CD4-positive, alpha-beta T cell treated with Interleukin-6 for 4 hours (primary cell): ENCODE measurements around the gene STUB1.
A peak's percentile ranks its signal among the peaks of the same experiment; 100 is the strongest.

Experiments used
- DNase-seq: peaks from one replicate; pipeline ENCODE4 v3.0.0-alpha.2; 2020; ENCODE audit warnings: mixed read lengths

STUB1 gene

GRCh38 chr16:698911-699671 lies 18.9 kb downstream of the STUB1 start:
- DNase-seq: no peak

- DNase-seq: peak; percentile 56
Measured at GRCh38 chr16:700684-701584, 20.7 kb downstream of the STUB1 start.

- no peak for DNase-seq
Measured at GRCh38 chr16:702341-702740, 22.1 kb downstream of the STUB1 start.

GRCh38 chr16:703406-703805 lies 23.2 kb downstream of the STUB1 start:
- no peak for DNase-seq

GRCh38 chr16:704047-704446 lies 23.8 kb downstream of the STUB1 start:
- DNase-seq: no peak

- no peak for DNase-seq
Measured at GRCh38 chr16:704552-705380, 24.6 kb downstream of the STUB1 start.

GRCh38 chr16:705431-706188 lies 25.4 kb downstream of the STUB1 start, which contains the start of gene FBXL16:
FBXL16 (minus strand) TSS chr16:705801; CDS start chr16:697405, 8,396 bp downstream.
- no peak for DNase-seq

GRCh38 chr16:706189-707061 lies 26.2 kb downstream of the STUB1 start:
- no peak for DNase-seq

- DNase-seq: no peak
Measured at GRCh38 chr16:707062-707538, 26.9 kb downstream of the STUB1 start.

GRCh38 chr16:708019-708418 lies 27.8 kb downstream of the STUB1 start:
- no peak for DNase-seq

GRCh38 chr16:708959-709358 lies 28.7 kb downstream of the STUB1 start:
- no peak for DNase-seq

- no peak for DNase-seq
Measured at GRCh38 chr16:709566-710499, 29.6 kb downstream of the STUB1 start.

- no peak for DNase-seq
Measured at GRCh38 chr16:710500-711075, 30.4 kb downstream of the STUB1 start.

GRCh38 chr16:711084-711483 lies 30.9 kb downstream of the STUB1 start:
- no peak for DNase-seq

GRCh38 chr16:711548-712320 lies 31.5 kb downstream of the STUB1 start:
- peak; percentile 87 for DNase-seq

GRCh38 chr16:712740-713250 lies 32.6 kb downstream of the STUB1 start:
- DNase-seq: peak; percentile 64

GRCh38 chr16:714079-714478 lies 33.9 kb downstream of the STUB1 start:
- DNase-seq: no peak
